OCI-M2 (cell line): ENCODE measurements around the gene LRRC63.
A peak's percentile ranks its signal among the peaks of the same experiment; 100 is the strongest.
"Not testable (repeated sequence)": the region's sequence is repeated elsewhere in the genome, so short reads cannot be mapped to it uniquely, and the experiment has no call there.

Experiments used
- DNase-seq: peaks from one replicate; lab custom pipeline; 2025; ENCODE audit not compliant: unreplicated experiment; lab: John Stamatoyannopoulos, UW

LRRC63 gene

GRCh38 chr13:46181377-46181839 lies 30.3 kb upstream of the LRRC63 start:
- no peak for DNase-seq

- DNase-seq: peak; percentile 57
Measured at GRCh38 chr13:46181840-46182490, 29.8 kb upstream of the LRRC63 start, which contains the start of gene LCP1. TSS of gene LCP1 (minus strand) at chr13:46182177. CDS start at chr13:46159662, 22,515 bp downstream.

- DNase-seq: no peak
Measured at GRCh38 chr13:46182491-46182877, 29.2 kb upstream of the LRRC63 start.

- DNase-seq: peak; percentile 82
Measured at GRCh38 chr13:46183018-46183946, 28.4 kb upstream of the LRRC63 start.

GRCh38 chr13:46184277-46184699 lies 27.4 kb upstream of the LRRC63 start:
- peak; percentile 34 for DNase-seq

- DNase-seq: no peak
Measured at GRCh38 chr13:46185634-46186033, 26.1 kb upstream of the LRRC63 start.

- DNase-seq: no peak
Measured at GRCh38 chr13:46192412-46192811, 19.3 kb upstream of the LRRC63 start.

- no peak for DNase-seq
Measured at GRCh38 chr13:46195016-46195415, 16.7 kb upstream of the LRRC63 start.

- DNase-seq: no peak
Measured at GRCh38 chr13:46197299-46198048, 14.3 kb upstream of the LRRC63 start.

GRCh38 chr13:46198696-46199193 lies 13.0 kb upstream of the LRRC63 start:
- DNase-seq: no peak

GRCh38 chr13:46202188-46202795 lies 9.4 kb upstream of the LRRC63 start:
- no peak for DNase-seq

GRCh38 chr13:46202966-46203365 lies 8.8 kb upstream of the LRRC63 start:
- no peak for DNase-seq

GRCh38 chr13:46206143-46206542 lies 5.6 kb upstream of the LRRC63 start:
- no peak for DNase-seq

- DNase-seq: no peak
Measured at GRCh38 chr13:46207828-46208227, 3.9 kb upstream of the LRRC63 start.

GRCh38 chr13:46210362-46211083 lies 1.2 kb upstream of the LRRC63 start:
- no peak for DNase-seq

- DNase-seq: no peak
Measured at GRCh38 chr13:46211116-46211482, 629 bp upstream of the LRRC63 start.

- DNase-seq: no peak
Measured at GRCh38 chr13:46213242-46213641, 1.5 kb downstream of the LRRC63 start.

GRCh38 chr13:46214741-46215140 lies 3.0 kb downstream of the LRRC63 start:
- not testable (repeated sequence) for DNase-seq

- not testable (repeated sequence) for DNase-seq
Measured at GRCh38 chr13:46220234-46220633, 8.5 kb downstream of the LRRC63 start.

GRCh38 chr13:46229251-46229650 lies 17.5 kb downstream of the LRRC63 start:
- no peak for DNase-seq
